GM23338 (cell line): Measurements from ENCODE around the gene SLC30A3. TPM values are rescaled to one million over a fixed set of nuclear protein-coding genes. Genes with fewer than 3 reads are reported as not detected.

Source experiments
- ATAC-seq: fragments of 200-7000 bp; cut with Tn5 transposase; 3 replicates; pipeline ENCODE4 v1.9.1; 2020
- DNase-seq: peaks from one replicate; pipeline ENCODE4 v3.0.0-alpha.2; 2015; ENCODE audit warnings: low spot score
- H2AFZ ChIP-seq: fragments of 200-600 bp; sonication (generic); 2 replicates; pipeline ENCODE4 v1.8.0; 2016; ENCODE audit warnings: antibody characterized with exemption, mild to moderate bottlenecking, moderate library complexity
- H3F3A ChIP-seq: fragments of 200-600 bp; sonication (generic); replicated peaks from 2 replicates; pipeline ENCODE4 v1.8.0; 2017; ENCODE audit warnings: antibody characterized with exemption, mixed run types, low read depth
- H3K27ac ChIP-seq: fragments of 200-600 bp; sonication (generic); 2 replicates; pipeline ENCODE4 v1.6.1; 2016; ENCODE audit warnings: low read depth
- H3K27me3 ChIP-seq: fragments of 200-600 bp; sonication (generic); 2 replicates; pipeline ENCODE4 v1.8.0; 2016; ENCODE audit warnings: mild to moderate bottlenecking, mixed run types, moderate library complexity; ENCODE audit not compliant: insufficient read depth
- H3K36me3 ChIP-seq: fragments of 200-600 bp; sonication (generic); 2 replicates; pipeline ENCODE4 v1.8.0; 2016; ENCODE audit warnings: mild to moderate bottlenecking; ENCODE audit not compliant: insufficient read depth
- H3K4me1 ChIP-seq: fragments of 200-600 bp; sonication (generic); 2 replicates; pipeline ENCODE4 v1.8.0; 2016; ENCODE audit warnings: mild to moderate bottlenecking, moderate library complexity; ENCODE audit not compliant: insufficient read depth
- H3K4me2 ChIP-seq: fragments of 200-600 bp; sonication (generic); 2 replicates; pipeline ENCODE4 v1.7.1; 2017; ENCODE audit warnings: mixed run types
- H3K4me3 ChIP-seq: fragments of 200-600 bp; sonication (generic); 2 replicates; pipeline ENCODE4 v1.6.1; 2016; ENCODE audit warnings: mixed run types
- H3K79me2 ChIP-seq: fragments of 200-600 bp; sonication (generic); replicated peaks from 2 replicates; pipeline ENCODE4 v1.8.0; 2017; ENCODE audit warnings: mild to moderate bottlenecking; ENCODE audit not compliant: insufficient read depth
- H3K9me2 ChIP-seq: fragments of 200-600 bp; sonication (generic); 2 replicates; pipeline ENCODE4 v1.8.0; 2017; ENCODE audit not compliant: insufficient read depth
- H4K20me1 ChIP-seq: fragments of 200-600 bp; sonication (generic); replicated peaks from 2 replicates; pipeline ENCODE4 v1.8.0; 2017; ENCODE audit warnings: mild to moderate bottlenecking; ENCODE audit not compliant: insufficient read depth
- H3K27ac Mint-ChIP-seq: 2 replicates; pipeline ENCODE4 v1.8.0; 2020; ENCODE audit warnings: inconsistent platforms, mild to moderate bottlenecking, moderate library complexity, mixed read lengths
- H3K27me3 Mint-ChIP-seq: 3 replicates; pipeline ENCODE4 v1.8.0; 2022; ENCODE audit warnings: low read depth, mild to moderate bottlenecking, moderate library complexity, mixed read lengths, inconsistent platforms; ENCODE audit not compliant: insufficient read depth, poor library complexity
- H3K36me3 Mint-ChIP-seq: 3 replicates; pipeline ENCODE4 v1.8.0; 2021; ENCODE audit warnings: low read depth, mild to moderate bottlenecking, inconsistent platforms, moderate library complexity, mixed read lengths
- H3K4me1 Mint-ChIP-seq: 3 replicates; pipeline ENCODE4 v1.8.0; 2020; ENCODE audit warnings: mild to moderate bottlenecking, inconsistent platforms, mixed read lengths
- H3K4me3 Mint-ChIP-seq: 3 replicates; pipeline ENCODE4 v1.8.0; 2021; ENCODE audit warnings: moderate library complexity, mild to moderate bottlenecking, inconsistent platforms, mixed read lengths
- H3K9me3 Mint-ChIP-seq: 3 replicates; pipeline ENCODE4 v1.8.0; 2020; ENCODE audit warnings: moderate library complexity, mild to moderate bottlenecking, inconsistent platforms, mixed read lengths
- EZH2phosphoT487 ChIP-seq: fragments of 200-600 bp; sonication (generic); IDR thresholded peaks from one replicate; pipeline ENCODE4 v1.8.1; 2018; ENCODE audit warnings: antibody characterized with exemption; ENCODE audit not compliant: unreplicated experiment
- JUNB ChIP-seq: IDR thresholded peaks from one replicate; pipeline ENCODE4 v1.6.1; 2016; ENCODE audit warnings: antibody characterized with exemption; ENCODE audit not compliant: unreplicated experiment
- NANOG ChIP-seq: IDR thresholded peaks from 2 replicates; pipeline ENCODE4 v1.6.1; 2016; ENCODE audit warnings: antibody characterized with exemption, borderline replicate concordance
- STAT1 ChIP-seq: IDR thresholded peaks from one replicate; pipeline ENCODE4 v1.6.1; 2016; ENCODE audit warnings: antibody characterized with exemption; ENCODE audit not compliant: unreplicated experiment
- polyA plus RNA-seq: library from polyadenylated mRNA; unstranded; fragments of >200 nt; fragmentation: Nextera tagmentation; extraction: Ambion mirVana; gene quantifications from 2 replicates; pipeline ENCODE4 v1.2.1, GENCODE V29; 2016
- total RNA-seq: library from RNA; depleted of rRNA; stranded (reverse); fragments of >200 nt; shearing (Covaris generic); gene quantifications from 2 replicates; pipeline ENCODE4 v1.2.3, GENCODE V29; 2014
- TF ChIP-seq, protein P1 (sequence below): fragments of 250-450 bp; sonication (Bioruptor Pico); IDR thresholded peaks from 2 replicates; pipeline ENCODE4 v1.5.0; 2020; ENCODE audit warnings: mild to moderate bottlenecking, moderate library complexity
- TF ChIP-seq, protein P2 (sequence below), 2 experiments: fragments of 200-600 bp in 1 of 2; sonication (generic) in 1 of 2; conservative IDR thresholded peaks; 2 replicates each; pipeline versions ENCODE4 v1.5.1 to v1.6.1; 2016 to 2017; ENCODE audit warnings: antibody characterized with exemption in 2 of 2, low read depth in 2 of 2, mild to moderate bottlenecking in 2 of 2, moderate library complexity in 1 of 2

The SLC30A3 gene
- total and polyA plus RNA-seq, 2 experiments from 2014 or later: 4.1 to 8.3 TPM

DNA sequence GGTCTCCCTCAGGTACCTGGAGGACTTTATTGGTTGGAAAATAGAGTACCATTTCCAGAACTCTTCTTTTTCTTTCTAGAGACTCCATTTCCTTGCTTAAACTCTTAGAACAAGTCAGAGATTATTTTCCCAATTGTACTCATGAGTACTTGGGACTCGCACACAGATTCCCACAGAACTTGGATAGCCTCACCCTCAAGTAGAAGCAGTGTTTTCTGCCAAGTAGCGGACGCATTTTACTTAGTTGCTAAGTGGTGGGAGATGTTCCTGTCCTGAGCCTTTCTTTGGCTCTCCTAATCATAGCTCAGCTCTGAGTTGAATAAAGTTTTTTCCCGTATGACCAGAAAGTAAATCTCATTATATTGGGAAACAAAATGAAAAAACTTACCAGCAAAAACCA, 17.2 kb downstream of the SLC30A3 start:
- no peak for ATAC-seq
- peaks cover 3% of the 10 kb centered on the region; the same call in 1 of the 2 replicates for H3K27me3 ChIP-seq
- H3K79me2 ChIP-seq: no peaks in the 10 kb centered on the region
- peaks cover 12% of the 10 kb centered on the region for H3F3A ChIP-seq
- no peak for DNase-seq
- peaks cover 2% of the 10 kb centered on the region for H3K4me1 ChIP-seq
- Mint-ChIP-seq H3K27ac (no peak overlapping the region), H3K9me3 (no peaks in the 10 kb centered on the region; the same call in 2 of the 3 replicates), H3K4me1 (peaks cover 3% of the 10 kb centered on the region; the same call in 2 of the 3 replicates), H3K36me3 (peaks cover 42% of the 10 kb centered on the region), H3K27me3 (peaks cover 24% of the 10 kb centered on the region), H3K4me3 (no peak overlapping the region)
- peak overlapping the region; percentile 66; the same call in 1 of the 2 replicates for H3K27ac ChIP-seq
- H3K36me3 ChIP-seq: peaks cover 9% of the 10 kb centered on the region
- no peak overlapping the region for H3K4me3 ChIP-seq
- no peak overlapping the region for H2AFZ ChIP-seq
- H3K9me2 ChIP-seq: no peaks in the 10 kb centered on the region
- H4K20me1 ChIP-seq: no peaks in the 10 kb centered on the region; the same call in none of the 2 replicates
- H3K4me2 ChIP-seq: no peak overlapping the region
- TF ChIP-seq, protein P1, sequence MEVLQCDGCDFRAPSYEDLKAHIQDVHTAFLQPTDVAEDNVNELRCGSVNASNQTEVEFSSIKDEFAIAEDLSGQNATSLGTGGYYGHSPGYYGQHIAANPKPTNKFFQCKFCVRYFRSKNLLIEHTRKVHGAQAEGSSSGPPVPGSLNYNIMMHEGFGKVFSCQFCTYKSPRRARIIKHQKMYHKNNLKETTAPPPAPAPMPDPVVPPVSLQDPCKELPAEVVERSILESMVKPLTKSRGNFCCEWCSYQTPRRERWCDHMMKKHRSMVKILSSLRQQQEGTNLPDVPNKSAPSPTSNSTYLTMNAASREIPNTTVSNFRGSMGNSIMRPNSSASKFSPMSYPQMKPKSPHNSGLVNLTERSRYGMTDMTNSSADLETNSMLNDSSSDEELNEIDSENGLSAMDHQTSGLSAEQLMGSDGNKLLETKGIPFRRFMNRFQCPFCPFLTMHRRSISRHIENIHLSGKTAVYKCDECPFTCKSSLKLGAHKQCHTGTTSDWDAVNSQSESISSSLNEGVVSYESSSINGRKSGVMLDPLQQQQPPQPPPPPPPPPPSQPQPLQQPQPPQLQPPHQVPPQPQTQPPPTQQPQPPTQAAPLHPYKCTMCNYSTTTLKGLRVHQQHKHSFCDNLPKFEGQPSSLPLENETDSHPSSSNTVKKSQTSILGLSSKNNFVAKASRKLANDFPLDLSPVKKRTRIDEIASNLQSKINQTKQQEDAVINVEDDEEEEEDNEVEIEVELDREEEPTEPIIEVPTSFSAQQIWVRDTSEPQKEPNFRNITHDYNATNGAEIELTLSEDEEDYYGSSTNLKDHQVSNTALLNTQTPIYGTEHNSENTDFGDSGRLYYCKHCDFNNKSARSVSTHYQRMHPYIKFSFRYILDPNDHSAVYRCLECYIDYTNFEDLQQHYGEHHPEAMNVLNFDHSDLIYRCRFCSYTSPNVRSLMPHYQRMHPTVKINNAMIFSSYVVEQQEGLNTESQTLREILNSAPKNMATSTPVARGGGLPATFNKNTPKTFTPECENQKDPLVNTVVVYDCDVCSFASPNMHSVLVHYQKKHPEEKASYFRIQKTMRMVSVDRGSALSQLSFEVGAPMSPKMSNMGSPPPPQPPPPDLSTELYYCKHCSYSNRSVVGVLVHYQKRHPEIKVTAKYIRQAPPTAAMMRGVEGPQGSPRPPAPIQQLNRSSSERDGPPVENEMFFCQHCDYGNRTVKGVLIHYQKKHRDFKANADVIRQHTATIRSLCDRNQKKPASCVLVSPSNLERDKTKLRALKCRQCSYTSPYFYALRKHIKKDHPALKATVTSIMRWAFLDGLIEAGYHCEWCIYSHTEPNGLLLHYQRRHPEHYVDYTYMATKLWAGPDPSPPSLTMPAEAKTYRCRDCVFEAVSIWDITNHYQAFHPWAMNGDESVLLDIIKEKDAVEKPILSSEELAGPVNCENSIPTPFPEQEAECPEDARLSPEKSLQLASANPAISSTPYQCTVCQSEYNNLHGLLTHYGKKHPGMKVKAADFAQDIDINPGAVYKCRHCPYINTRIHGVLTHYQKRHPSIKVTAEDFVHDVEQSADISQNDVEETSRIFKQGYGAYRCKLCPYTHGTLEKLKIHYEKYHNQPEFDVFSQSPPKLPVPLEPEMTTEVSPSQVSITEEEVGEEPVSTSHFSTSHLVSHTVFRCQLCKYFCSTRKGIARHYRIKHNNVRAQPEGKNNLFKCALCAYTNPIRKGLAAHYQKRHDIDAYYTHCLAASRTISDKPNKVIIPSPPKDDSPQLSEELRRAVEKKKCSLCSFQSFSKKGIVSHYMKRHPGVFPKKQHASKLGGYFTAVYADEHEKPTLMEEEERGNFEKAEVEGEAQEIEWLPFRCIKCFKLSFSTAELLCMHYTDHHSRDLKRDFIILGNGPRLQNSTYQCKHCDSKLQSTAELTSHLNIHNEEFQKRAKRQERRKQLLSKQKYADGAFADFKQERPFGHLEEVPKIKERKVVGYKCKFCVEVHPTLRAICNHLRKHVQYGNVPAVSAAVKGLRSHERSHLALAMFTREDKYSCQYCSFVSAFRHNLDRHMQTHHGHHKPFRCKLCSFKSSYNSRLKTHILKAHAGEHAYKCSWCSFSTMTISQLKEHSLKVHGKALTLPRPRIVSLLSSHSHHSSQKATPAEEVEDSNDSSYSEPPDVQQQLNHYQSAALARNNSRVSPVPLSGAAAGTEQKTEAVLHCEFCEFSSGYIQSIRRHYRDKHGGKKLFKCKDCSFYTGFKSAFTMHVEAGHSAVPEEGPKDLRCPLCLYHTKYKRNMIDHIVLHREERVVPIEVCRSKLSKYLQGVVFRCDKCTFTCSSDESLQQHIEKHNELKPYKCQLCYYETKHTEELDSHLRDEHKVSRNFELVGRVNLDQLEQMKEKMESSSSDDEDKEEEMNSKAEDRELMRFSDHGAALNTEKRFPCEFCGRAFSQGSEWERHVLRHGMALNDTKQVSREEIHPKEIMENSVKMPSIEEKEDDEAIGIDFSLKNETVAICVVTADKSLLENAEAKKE (CRISPR knock-in tag): no peak
- TF ChIP-seq NANOG (no peak), JUNB (no peak), EZH2phosphoT487 (no peak)

DNA sequence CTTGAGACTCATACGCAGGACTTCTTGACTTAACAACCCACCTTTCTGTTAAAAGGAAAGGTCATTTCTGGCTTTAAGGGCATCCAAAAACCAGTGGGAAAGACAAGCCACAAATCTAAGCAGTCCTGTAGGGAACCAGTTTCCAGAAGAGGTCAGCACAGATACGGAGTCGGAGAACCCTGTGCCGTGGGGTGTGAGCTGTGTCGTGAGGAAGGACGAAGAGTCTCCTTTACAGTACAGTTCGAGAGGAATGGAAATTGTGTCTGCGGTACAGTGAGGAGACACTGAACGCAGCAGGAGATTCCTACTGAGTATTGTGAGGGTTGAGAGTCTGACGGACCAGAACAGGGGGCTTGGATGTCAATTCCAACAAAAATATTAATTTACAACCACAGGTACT, 17.7 kb downstream of the SLC30A3 start:
- TF ChIP-seq STAT1: no peak
- TF ChIP-seq, protein P2, sequence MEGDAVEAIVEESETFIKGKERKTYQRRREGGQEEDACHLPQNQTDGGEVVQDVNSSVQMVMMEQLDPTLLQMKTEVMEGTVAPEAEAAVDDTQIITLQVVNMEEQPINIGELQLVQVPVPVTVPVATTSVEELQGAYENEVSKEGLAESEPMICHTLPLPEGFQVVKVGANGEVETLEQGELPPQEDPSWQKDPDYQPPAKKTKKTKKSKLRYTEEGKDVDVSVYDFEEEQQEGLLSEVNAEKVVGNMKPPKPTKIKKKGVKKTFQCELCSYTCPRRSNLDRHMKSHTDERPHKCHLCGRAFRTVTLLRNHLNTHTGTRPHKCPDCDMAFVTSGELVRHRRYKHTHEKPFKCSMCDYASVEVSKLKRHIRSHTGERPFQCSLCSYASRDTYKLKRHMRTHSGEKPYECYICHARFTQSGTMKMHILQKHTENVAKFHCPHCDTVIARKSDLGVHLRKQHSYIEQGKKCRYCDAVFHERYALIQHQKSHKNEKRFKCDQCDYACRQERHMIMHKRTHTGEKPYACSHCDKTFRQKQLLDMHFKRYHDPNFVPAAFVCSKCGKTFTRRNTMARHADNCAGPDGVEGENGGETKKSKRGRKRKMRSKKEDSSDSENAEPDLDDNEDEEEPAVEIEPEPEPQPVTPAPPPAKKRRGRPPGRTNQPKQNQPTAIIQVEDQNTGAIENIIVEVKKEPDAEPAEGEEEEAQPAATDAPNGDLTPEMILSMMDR (conservative IDR thresholded peaks at IDR 0.05; ENCODE audit: low read depth in 2 of 2): 0 out of 4 replicates have a peak, but pooled peaks of 1 of the 2 experiments have one; percentile 1
- H3F3A ChIP-seq: peaks cover 12% of the 10 kb centered on the region

More for the DNA sequence above, 17.7 kb downstream of the SLC30A3 start:
- Histone ChIP-seq H3K9me2 (no peaks in the 10 kb centered on the region), H3K4me1 (no peaks in the 10 kb centered on the region), H3K36me3 (peaks cover 13% of the 10 kb centered on the region), H3K79me2 (no peaks in the 10 kb centered on the region), H3K27me3 (no peaks in the 10 kb centered on the region), H3K4me3 (no peak overlapping the region), H2AFZ (no peak overlapping the region), H3K4me2 (no peak overlapping the region), H4K20me1 (no peaks in the 10 kb centered on the region; the same call in none of the 2 replicates), H3K27ac (no peak overlapping the region)
- Mint-ChIP-seq H3K4me3 (no peak overlapping the region), H3K36me3 (peaks cover 47% of the 10 kb centered on the region), H3K27ac (no peak overlapping the region), H3K27me3 (peaks cover 21% of the 10 kb centered on the region), H3K9me3 (no peaks in the 10 kb centered on the region; the same call in 2 of the 3 replicates), H3K4me1 (no peaks in the 10 kb centered on the region)
- ATAC-seq (no peak), DNase-seq (no peak)
